ENCODE data around the gene CHRNA1. TPM values are rescaled to one million over a fixed set of nuclear protein-coding genes. Genes with fewer than 3 reads are reported as not detected.

The CHRNA1 gene
- total RNA-seq, 2 experiments from 2014 or later = not detected

GRCh38 chr2:174730698-174731018 lies 33.6 kb downstream of the CHRNA1 start:
- DNase-seq = no peak
- Mint-ChIP-seq H3K27me3 (ENCODE audit: low read depth) (peaks cover 32% of the 10 kb centered on the region), H3K4me1 (ENCODE audit: low read depth) (peaks cover 30% of the 10 kb centered on the region), H3K4me3 (peak overlapping the region; percentile 80), H3K27ac (no peak overlapping the region), H3K9me3 (ENCODE audit: insufficient read depth) (no peaks in the 10 kb centered on the region), H3K36me3 (ENCODE audit: low read depth) (no peaks in the 10 kb centered on the region)
- ATAC-seq = no peak
- CTCF ChIA-PET = interaction anchor here (0.7 to 3.7 kb wide), 6 partner anchors 8 to 275 kb away, joined by 3 to 20 read pairs (median 8); no protein-coding TSS in a partner anchor
- POLR2A ChIA-PET = no interaction called here

GRCh38 chr2:174729797-174730697 lies 34.2 kb downstream of the CHRNA1 start:
- peak; percentile 47 for DNase-seq
- no peaks in the 10 kb centered on the region for H3K36me3 Mint-ChIP-seq (ENCODE audit: low read depth)
- peak overlapping the region; percentile 11 for H3K27ac Mint-ChIP-seq
- peaks cover 33% of the 10 kb centered on the region for H3K4me1 Mint-ChIP-seq (ENCODE audit: low read depth)
- ATAC-seq = peak; percentile 81
- POLR2A ChIA-PET = no interaction called here
- no peaks in the 10 kb centered on the region for H3K9me3 Mint-ChIP-seq (ENCODE audit: insufficient read depth)
- CTCF ChIA-PET = interaction anchor here (0.7 to 3.7 kb wide), 7 partner anchors 8 to 276 kb away, joined by 3 to 20 read pairs (median 4); no protein-coding TSS in a partner anchor
- H3K27me3 Mint-ChIP-seq (ENCODE audit: low read depth) = peaks cover 32% of the 10 kb centered on the region
- peak overlapping the region; percentile 80 for H3K4me3 Mint-ChIP-seq

GRCh38 chr2:174728096-174728495 lies 36.2 kb downstream of the CHRNA1 start:
- H3K4me3 Mint-ChIP-seq = no peak overlapping the region
- H3K36me3 Mint-ChIP-seq (ENCODE audit: low read depth) = peaks cover 6% of the 10 kb centered on the region
- ChIA-PET POLR2A (no interaction called here), CTCF (interaction anchor here (3.7 kb wide), 1 partner anchor 21 kb away, joined by 20 read pairs; no protein-coding TSS in a partner anchor)
- DNase-seq (no peak), ATAC-seq (no peak)
- H3K27ac Mint-ChIP-seq = no peak overlapping the region
- H3K9me3 Mint-ChIP-seq (ENCODE audit: insufficient read depth) = no peaks in the 10 kb centered on the region
- H3K27me3 Mint-ChIP-seq (ENCODE audit: low read depth) = peaks cover 24% of the 10 kb centered on the region
- H3K4me1 Mint-ChIP-seq (ENCODE audit: low read depth) = peaks cover 33% of the 10 kb centered on the region

- ChIA-PET POLR2A (interaction anchor here (0.6 kb wide), 1 partner anchor 259 kb away, joined by 3 read pairs; no protein-coding TSS in a partner anchor), CTCF (interaction anchor here (0.7 to 1.7 kb wide), 4 partner anchors 23 to 123 kb away, joined by 3 to 5 read pairs (median 4); no protein-coding TSS in a partner anchor)
- peaks cover 15% of the 10 kb centered on the region for H3K27me3 Mint-ChIP-seq (ENCODE audit: low read depth)
- peak overlapping the region; percentile 30 for H3K27ac Mint-ChIP-seq
- peaks cover 33% of the 10 kb centered on the region for H3K4me1 Mint-ChIP-seq (ENCODE audit: low read depth)
- no peak overlapping the region for H3K4me3 Mint-ChIP-seq
- H3K36me3 Mint-ChIP-seq (ENCODE audit: low read depth) = peaks cover 6% of the 10 kb centered on the region
- no peak for ATAC-seq
- no peaks in the 10 kb centered on the region for H3K9me3 Mint-ChIP-seq (ENCODE audit: insufficient read depth)
- DNase-seq = no peak
These were observed 38.1 kb downstream of the CHRNA1 start for GRCh38 chr2:174726212-174726611.

- DNase-seq (no peak), ATAC-seq (no peak)
- peaks cover 30% of the 10 kb centered on the region for H3K4me1 Mint-ChIP-seq (ENCODE audit: low read depth)
- H3K9me3 Mint-ChIP-seq (ENCODE audit: insufficient read depth) = no peaks in the 10 kb centered on the region
- no peak overlapping the region for H3K27ac Mint-ChIP-seq
- H3K4me3 Mint-ChIP-seq = no peak overlapping the region
- peaks cover 11% of the 10 kb centered on the region for H3K27me3 Mint-ChIP-seq (ENCODE audit: low read depth)
- CTCF ChIA-PET = interaction anchor here (1.2 to 1.5 kb wide), 2 partner anchors 26 to 53 kb away, joined by 3 to 5 read pairs; no protein-coding TSS in a partner anchor
- peaks cover 6% of the 10 kb centered on the region for H3K36me3 Mint-ChIP-seq (ENCODE audit: low read depth)
- POLR2A ChIA-PET = no interaction called here
These were observed 41.2 kb downstream of the CHRNA1 start for GRCh38 chr2:174722942-174723592.

- Mint-ChIP-seq H3K36me3 (ENCODE audit: low read depth) (peaks cover 4% of the 10 kb centered on the region), H3K4me1 (ENCODE audit: low read depth) (peaks cover 34% of the 10 kb centered on the region), H3K27me3 (ENCODE audit: low read depth) (peaks cover 9% of the 10 kb centered on the region), H3K9me3 (ENCODE audit: insufficient read depth) (no peaks in the 10 kb centered on the region), H3K27ac (no peak overlapping the region), H3K4me3 (no peak overlapping the region)
- DNase-seq (no peak), ATAC-seq (no peak)
- CTCF ChIA-PET = interaction anchor here (1.2 to 1.8 kb wide), 2 partner anchors 20 to 54 kb away, joined by 3 to 5 read pairs; no protein-coding TSS in a partner anchor
- POLR2A ChIA-PET = interaction anchor here (0.5 kb wide), 1 partner anchor 269 kb away, joined by 3 read pairs; no protein-coding TSS in a partner anchor
These were observed 45.3 kb downstream of the CHRNA1 start for GRCh38 chr2:174719016-174719415.

GRCh38 chr2:174718591-174718990 lies 45.7 kb downstream of the CHRNA1 start:
- no peak for ATAC-seq
- Mint-ChIP-seq H3K4me3 (no peak overlapping the region), H3K27me3 (ENCODE audit: low read depth) (peaks cover 6% of the 10 kb centered on the region), H3K27ac (peak overlapping the region; percentile 1), H3K36me3 (ENCODE audit: low read depth) (peaks cover under 1% of the 10 kb centered on the region), H3K4me1 (ENCODE audit: low read depth) (peaks cover 34% of the 10 kb centered on the region), H3K9me3 (ENCODE audit: insufficient read depth) (no peaks in the 10 kb centered on the region)
- ChIA-PET CTCF (interaction anchor here (1.1 to 1.8 kb wide), 7 partner anchors 12 to 66 kb away, joined by 3 to 5 read pairs (median 4); no protein-coding TSS in a partner anchor), POLR2A (no interaction called here)
- DNase-seq = no peak

GRCh38 chr2:174717916-174718315 lies 46.4 kb downstream of the CHRNA1 start:
- ChIA-PET CTCF (interaction anchor here (1.1 to 1.8 kb wide), 7 partner anchors 12 to 65 kb away, joined by 3 to 5 read pairs (median 4); no protein-coding TSS in a partner anchor), POLR2A (no interaction called here)
- Mint-ChIP-seq H3K27me3 (ENCODE audit: low read depth) (peaks cover 6% of the 10 kb centered on the region), H3K4me3 (no peak overlapping the region), H3K9me3 (ENCODE audit: insufficient read depth) (no peaks in the 10 kb centered on the region), H3K27ac (no peak overlapping the region), H3K4me1 (ENCODE audit: low read depth) (peaks cover 34% of the 10 kb centered on the region), H3K36me3 (ENCODE audit: low read depth) (no peaks in the 10 kb centered on the region)
- DNase-seq (no peak), ATAC-seq (no peak)

GRCh38 chr2:174717273-174717672 lies 47.0 kb downstream of the CHRNA1 start:
- H3K27me3 Mint-ChIP-seq (ENCODE audit: low read depth) = peaks cover 6% of the 10 kb centered on the region
- CTCF ChIA-PET = interaction anchor here (1.1 to 1.8 kb wide), 5 partner anchors 13 to 29 kb away, joined by 3 to 5 read pairs (median 4); no protein-coding TSS in a partner anchor
- peak; percentile 45 for DNase-seq
- POLR2A ChIA-PET = no interaction called here
- no peaks in the 10 kb centered on the region for H3K9me3 Mint-ChIP-seq (ENCODE audit: insufficient read depth)
- peak overlapping the region; percentile 76 for H3K27ac Mint-ChIP-seq
- no peaks in the 10 kb centered on the region for H3K36me3 Mint-ChIP-seq (ENCODE audit: low read depth)
- ATAC-seq = peak; percentile 78
- peaks cover 34% of the 10 kb centered on the region for H3K4me1 Mint-ChIP-seq (ENCODE audit: low read depth)
- peak overlapping the region; percentile 63 for H3K4me3 Mint-ChIP-seq

GRCh38 chr2:174716785-174717184 lies 47.5 kb downstream of the CHRNA1 start:
- no peaks in the 10 kb centered on the region for H3K9me3 Mint-ChIP-seq (ENCODE audit: insufficient read depth)
- CTCF ChIA-PET = interaction anchor here (2.6 kb wide), 1 partner anchor 32 kb away, joined by 9 read pairs; no protein-coding TSS in a partner anchor
- peak overlapping the region; percentile 76 for H3K27ac Mint-ChIP-seq
- ATAC-seq (peak; percentile 73), DNase-seq (peak; percentile 56)
- peak overlapping the region; percentile 63 for H3K4me3 Mint-ChIP-seq
- peaks cover 34% of the 10 kb centered on the region for H3K4me1 Mint-ChIP-seq (ENCODE audit: low read depth)
- H3K36me3 Mint-ChIP-seq (ENCODE audit: low read depth) = no peaks in the 10 kb centered on the region
- peaks cover 6% of the 10 kb centered on the region for H3K27me3 Mint-ChIP-seq (ENCODE audit: low read depth)
- POLR2A ChIA-PET = no interaction called here

- no peak overlapping the region for H3K27ac Mint-ChIP-seq
- no peak for ATAC-seq
- no peak for DNase-seq
- peaks cover 32% of the 10 kb centered on the region for H3K4me1 Mint-ChIP-seq (ENCODE audit: low read depth)
- H3K4me3 Mint-ChIP-seq = no peak overlapping the region
- no peaks in the 10 kb centered on the region for H3K36me3 Mint-ChIP-seq (ENCODE audit: low read depth)
- CTCF ChIA-PET = interaction anchor here (1.4 to 2.4 kb wide), 4 partner anchors 14 to 26 kb away, joined by 3 to 11 read pairs (median 4); no protein-coding TSS in a partner anchor
- H3K9me3 Mint-ChIP-seq (ENCODE audit: insufficient read depth) = no peaks in the 10 kb centered on the region
- POLR2A ChIA-PET = interaction anchor here (0.6 kb wide), 1 partner anchor 66 kb away, joined by 8 read pairs; no protein-coding TSS in a partner anchor
- H3K27me3 Mint-ChIP-seq (ENCODE audit: low read depth) = peaks cover 4% of the 10 kb centered on the region
These were observed 50.6 kb downstream of the CHRNA1 start for GRCh38 chr2:174713686-174714085.

Measured in activated CD8-positive, alpha-beta T cell treated with anti-CD3 and anti-CD28 coated beads, Interleukin-2, amount 10 ng/mL, durations not matched to agents 7 days and 5 days (primary cell).